KMS-11 (cell line): Measurements from ENCODE around the gene MYG1.

Source experiments
- H2AFZ ChIP-seq: fragments of 200-600 bp; sonication (generic); 2 replicates; pipeline ENCODE4 v1.6.1; 2016; ENCODE audit warnings: antibody characterized with exemption, mixed run types, low read depth
- H3K27ac ChIP-seq: fragments of 200-600 bp; sonication (generic); 2 replicates; pipeline ENCODE4 v1.6.1; 2016; ENCODE audit warnings: mild to moderate bottlenecking, mixed run types
- H3K27me3 ChIP-seq: fragments of 200-600 bp; sonication (generic); 2 replicates; pipeline ENCODE4 v1.6.1; 2017; ENCODE audit warnings: mild to moderate bottlenecking, low read depth, mixed run types, moderate library complexity; ENCODE audit not compliant: insufficient read depth
- H3K36me3 ChIP-seq: fragments of 200-600 bp; sonication (generic); 2 replicates; pipeline ENCODE4 v1.6.1; 2017; ENCODE audit warnings: mild to moderate bottlenecking, mixed run types; ENCODE audit not compliant: insufficient read depth
- H3K4me1 ChIP-seq: fragments of 200-600 bp; sonication (generic); 2 replicates; pipeline ENCODE4 v1.6.1; 2016; ENCODE audit warnings: mild to moderate bottlenecking, low read depth, mixed run types; ENCODE audit not compliant: poor library complexity, severe bottlenecking
- H3K4me2 ChIP-seq: fragments of 200-600 bp; sonication (generic); 2 replicates; pipeline ENCODE4 v1.7.0; 2016; ENCODE audit warnings: mild to moderate bottlenecking, mixed run types
- H3K4me3 ChIP-seq: fragments of 200-600 bp; sonication (generic); IDR thresholded peaks from 2 replicates; pipeline ENCODE4 v1.6.1; 2017; ENCODE audit warnings: low read depth, low read length, mixed read lengths; ENCODE audit not compliant: insufficient read depth
- H3K79me2 ChIP-seq: fragments of 200-600 bp; sonication (generic); 2 replicates; pipeline ENCODE4 v1.6.1; 2016; ENCODE audit warnings: low read depth, mixed run types; ENCODE audit not compliant: insufficient read depth
- H3K9ac ChIP-seq: fragments of 200-600 bp; sonication (generic); 2 replicates; pipeline ENCODE4 v1.6.1; 2016; ENCODE audit warnings: mild to moderate bottlenecking, mixed run types
- H4K20me1 ChIP-seq: fragments of 200-600 bp; sonication (generic); 2 replicates; pipeline ENCODE4 v1.6.1; 2016; ENCODE audit warnings: mild to moderate bottlenecking, mixed run types; ENCODE audit not compliant: insufficient read depth
- CTCF ChIP-seq: fragments of 200-600 bp; sonication (generic); conservative IDR thresholded peaks from 2 replicates; pipeline ENCODE4 v1.6.1; 2017; ENCODE audit warnings: low read depth, mild to moderate bottlenecking, antibody characterized with exemption, low read length, moderate library complexity, mixed read lengths

MYG1 gene

DNA sequence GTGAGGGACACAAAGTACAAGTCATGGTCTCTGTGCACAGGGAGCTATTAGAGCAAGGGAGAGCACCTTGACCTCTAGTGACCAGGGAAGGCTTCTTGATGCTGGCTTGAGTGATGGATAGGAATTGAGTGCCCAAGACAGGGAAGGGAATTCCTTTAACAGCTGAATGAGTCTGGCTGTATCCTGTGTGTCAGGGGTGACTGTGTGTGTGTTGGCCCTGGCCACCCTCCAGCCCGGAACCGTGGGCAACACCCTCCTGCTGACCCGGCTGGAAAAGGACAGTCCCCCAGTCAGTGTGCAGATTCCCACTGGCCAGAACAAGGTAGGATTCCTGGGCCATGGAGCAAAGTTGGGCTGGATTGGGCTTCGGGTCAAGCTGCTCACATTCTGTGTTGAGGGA, 9.6 kb upstream of the MYG1 start:
- no peak overlapping the region for H3K27ac ChIP-seq
- H3K79me2 ChIP-seq = no peaks in the 10 kb centered on the region
- H4K20me1 ChIP-seq = no peaks in the 10 kb centered on the region
- TF ChIP-seq CTCF = no peak
- H3K4me2 ChIP-seq = no peak overlapping the region
- peaks cover 30% of the 10 kb centered on the region for H3K4me1 ChIP-seq
- no peaks in the 10 kb centered on the region for H3K27me3 ChIP-seq
- no peak overlapping the region for H2AFZ ChIP-seq
- no peaks in the 10 kb centered on the region; the same call in 1 of the 2 replicates for H3K36me3 ChIP-seq
- H3K4me3 ChIP-seq = no peak overlapping the region
- no peak overlapping the region for H3K9ac ChIP-seq

DNA sequence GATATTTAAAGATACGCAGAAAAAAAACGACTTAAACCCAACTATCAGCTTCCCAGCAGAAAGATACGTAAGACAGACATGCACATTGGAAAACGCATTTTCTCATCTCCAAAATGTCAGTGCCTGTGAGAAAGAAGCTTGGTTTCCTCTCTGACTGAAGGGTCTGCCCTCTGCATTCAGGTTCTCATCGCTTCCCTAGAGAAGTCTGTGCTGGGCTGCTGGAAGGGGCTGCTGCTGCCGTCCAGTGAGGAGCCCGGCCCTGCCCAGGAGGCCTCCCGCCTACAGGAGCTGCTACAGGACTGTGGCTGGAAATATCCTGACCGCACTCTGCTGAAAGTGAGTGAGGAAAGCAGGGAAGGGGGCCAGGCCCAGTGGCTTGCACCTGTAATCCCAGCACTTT, 8.8 kb upstream of the MYG1 start:
- Histone ChIP-seq H3K4me1 (peaks cover 33% of the 10 kb centered on the region), H3K79me2 (peaks cover 2% of the 10 kb centered on the region), H3K4me3 (no peak overlapping the region), H3K36me3 (no peaks in the 10 kb centered on the region; the same call in 1 of the 2 replicates), H3K27ac (no peak overlapping the region), H4K20me1 (no peaks in the 10 kb centered on the region), H3K27me3 (no peaks in the 10 kb centered on the region), H2AFZ (no peak overlapping the region), H3K4me2 (no peak overlapping the region), H3K9ac (no peak overlapping the region)
- TF ChIP-seq CTCF = no peak

DNA sequence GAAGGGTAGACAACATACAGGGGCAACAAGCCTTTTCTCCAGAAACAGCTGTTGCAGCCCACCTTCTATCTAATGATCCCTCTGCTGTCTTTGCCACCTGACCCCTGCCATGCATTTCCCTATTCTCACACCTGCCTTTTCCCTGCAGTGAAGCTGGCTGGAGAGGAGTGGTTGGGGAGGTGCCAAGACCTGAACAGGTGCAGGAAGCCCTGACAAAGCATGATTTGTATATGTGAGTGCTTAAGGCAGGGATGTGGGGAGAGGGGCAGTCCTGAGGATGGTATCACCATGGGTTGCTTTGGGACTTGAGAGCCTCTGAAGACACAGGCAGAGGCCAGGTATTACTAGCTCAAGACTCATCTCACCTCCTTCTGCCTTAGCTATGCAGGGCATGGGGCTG, 7.1 kb upstream of the MYG1 start:
- H3K27me3 ChIP-seq = no peaks in the 10 kb centered on the region
- peaks cover 43% of the 10 kb centered on the region for H3K4me1 ChIP-seq
- H2AFZ ChIP-seq = no peak overlapping the region
- TF ChIP-seq CTCF = no peak
- H3K79me2 ChIP-seq = peaks cover 20% of the 10 kb centered on the region
- no peaks in the 10 kb centered on the region for H4K20me1 ChIP-seq
- H3K4me2 ChIP-seq = no peak overlapping the region; the same call in 1 of the 2 replicates
- H3K9ac ChIP-seq = no peak overlapping the region
- no peak overlapping the region for H3K4me3 ChIP-seq
- no peak overlapping the region for H3K27ac ChIP-seq
- H3K36me3 ChIP-seq = no peaks in the 10 kb centered on the region; the same call in 1 of the 2 replicates

GRCh38 chr12:53295070-53295890, 4.2 kb upstream of the MYG1 start, which contains the start of gene PFDN5:
Gene PFDN5, plus strand, starts transcription at chr12:53295542. Its CDS starts 26 bp downstream, at chr12:53295568.
- peaks cover 31% of the 10 kb centered on the region for H3K79me2 ChIP-seq
- H3K4me2 ChIP-seq = peak within 1 kb of the TSS; percentile 98
- TF ChIP-seq CTCF = no peak; the same call in 1 of the 2 replicates
- peak within 1 kb of the TSS; percentile 61 for H3K9ac ChIP-seq
- peak within 1 kb of the TSS; percentile 34 for H3K27ac ChIP-seq
- H3K4me1 ChIP-seq = peaks cover 59% of the 10 kb centered on the region
- no peaks in the 10 kb centered on the region for H4K20me1 ChIP-seq
- H3K27me3 ChIP-seq = no peaks in the 10 kb centered on the region
- peak within 1 kb of the TSS; percentile 63 for H2AFZ ChIP-seq
- peak within 1 kb of the TSS; percentile 89 for H3K4me3 ChIP-seq
- peaks cover 12% of the 10 kb centered on the region; the same call in 1 of the 2 replicates for H3K36me3 ChIP-seq
